Subcutaneous adipose tissue (tissue), 4 donors: ENCODE measurements around the gene AMPH. TPM values are rescaled to one million over a fixed set of nuclear protein-coding genes. Genes with fewer than 3 reads are reported as not detected.

Experiments used
- total RNA-seq, 4 donors: library from RNA; depleted of rRNA; stranded (reverse); fragments of >200 nt; gene quantifications; one replicate each; pipeline ENCODE4 v1.1.0, GENCODE V29; 2016
- TF ChIP-seq, protein P1 (sequence below): fragments of 450-650 bp; IDR thresholded peaks from one replicate; pipeline ENCODE4 v1.5.1; 2016; ENCODE audit warnings: low read depth, mild to moderate bottlenecking, control low read depth, antibody characterized with exemption, moderate library complexity

Gene AMPH
- total RNA-seq, 4 donors from 2014 or later, result 6.8 to 102 (median 30.2) TPM

DNA sequence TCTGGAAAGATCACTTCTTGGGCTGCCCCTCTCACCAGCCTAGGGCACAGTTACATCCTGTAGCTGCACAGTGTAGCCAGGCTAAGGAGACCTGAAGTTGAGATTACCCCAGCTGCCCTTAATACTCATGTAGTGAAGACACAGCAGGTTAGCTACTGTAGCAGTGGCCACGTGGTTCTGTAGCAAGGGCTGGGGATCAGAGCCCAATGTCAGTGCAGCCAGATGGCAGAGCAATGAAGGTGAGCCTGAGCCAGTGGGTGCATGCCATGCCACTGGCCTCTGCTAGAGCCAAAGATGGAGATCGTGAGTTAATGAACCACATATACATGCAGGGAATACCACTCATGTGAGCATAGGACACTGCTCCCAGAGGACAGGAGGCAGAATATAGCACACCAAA, 15.5 kb downstream of the AMPH start:
- TF ChIP-seq, protein P1, sequence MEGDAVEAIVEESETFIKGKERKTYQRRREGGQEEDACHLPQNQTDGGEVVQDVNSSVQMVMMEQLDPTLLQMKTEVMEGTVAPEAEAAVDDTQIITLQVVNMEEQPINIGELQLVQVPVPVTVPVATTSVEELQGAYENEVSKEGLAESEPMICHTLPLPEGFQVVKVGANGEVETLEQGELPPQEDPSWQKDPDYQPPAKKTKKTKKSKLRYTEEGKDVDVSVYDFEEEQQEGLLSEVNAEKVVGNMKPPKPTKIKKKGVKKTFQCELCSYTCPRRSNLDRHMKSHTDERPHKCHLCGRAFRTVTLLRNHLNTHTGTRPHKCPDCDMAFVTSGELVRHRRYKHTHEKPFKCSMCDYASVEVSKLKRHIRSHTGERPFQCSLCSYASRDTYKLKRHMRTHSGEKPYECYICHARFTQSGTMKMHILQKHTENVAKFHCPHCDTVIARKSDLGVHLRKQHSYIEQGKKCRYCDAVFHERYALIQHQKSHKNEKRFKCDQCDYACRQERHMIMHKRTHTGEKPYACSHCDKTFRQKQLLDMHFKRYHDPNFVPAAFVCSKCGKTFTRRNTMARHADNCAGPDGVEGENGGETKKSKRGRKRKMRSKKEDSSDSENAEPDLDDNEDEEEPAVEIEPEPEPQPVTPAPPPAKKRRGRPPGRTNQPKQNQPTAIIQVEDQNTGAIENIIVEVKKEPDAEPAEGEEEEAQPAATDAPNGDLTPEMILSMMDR, result no peak

DNA sequence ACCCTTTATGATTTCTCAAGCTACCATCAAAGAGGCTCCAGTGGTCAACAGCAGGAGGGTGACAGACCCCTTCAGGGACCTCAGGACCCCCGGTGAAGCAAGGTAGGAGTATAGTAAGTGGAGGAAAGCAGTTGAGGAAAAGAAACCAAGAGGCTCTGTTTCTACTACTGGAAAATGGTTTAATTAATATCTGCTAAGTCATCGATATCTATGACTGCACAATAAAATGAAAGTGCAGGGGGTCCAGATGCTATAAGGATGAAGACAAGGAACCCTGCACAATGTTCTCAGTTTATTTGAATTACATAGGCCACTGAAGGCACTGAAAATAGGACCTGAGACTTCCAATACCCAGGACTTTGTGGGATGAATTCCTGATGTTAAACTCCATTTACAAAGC, 23.7 kb downstream of the AMPH start:
- TF ChIP-seq, protein P1, result no peak

DNA sequence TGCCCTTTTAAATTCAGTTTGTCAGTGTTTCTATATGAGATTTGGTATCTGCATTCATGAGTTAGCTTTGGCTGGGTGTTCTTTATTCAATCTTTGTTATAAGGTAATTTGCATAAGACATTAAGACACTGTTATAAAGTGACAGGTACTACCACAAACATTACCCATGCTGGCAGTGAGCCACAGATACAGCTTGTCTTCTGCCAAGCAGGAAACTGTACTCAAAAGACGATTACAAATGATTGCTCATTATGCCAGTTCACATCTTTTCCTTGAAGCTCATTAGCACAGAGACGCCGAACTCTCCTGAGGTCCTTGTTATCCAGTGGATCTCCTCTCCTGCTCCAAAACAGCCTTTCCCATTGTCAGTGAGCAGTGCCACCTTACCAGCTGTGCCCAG, 30.4 kb downstream of the AMPH start:
- TF ChIP-seq, protein P1, result no peak

DNA sequence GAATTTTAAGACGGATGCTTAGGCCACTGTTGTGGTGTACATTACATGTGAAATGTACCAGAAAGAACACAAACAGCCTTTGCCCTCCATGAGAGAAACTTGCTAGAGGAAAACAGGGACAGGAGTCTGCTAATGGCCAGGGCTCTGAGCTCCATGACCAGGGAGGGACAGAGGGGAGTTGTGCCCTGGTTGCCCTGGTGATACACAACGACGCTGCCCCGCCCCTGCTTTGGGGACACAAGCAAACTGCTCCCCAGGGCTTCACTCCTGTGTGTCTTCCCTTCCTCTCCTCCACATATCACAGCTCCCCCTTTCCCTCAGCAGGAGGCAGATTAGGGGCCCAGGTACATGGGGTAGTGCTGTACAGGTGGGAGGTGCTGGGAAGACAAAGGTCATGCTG, 36.2 kb downstream of the AMPH start:
- TF ChIP-seq, protein P1, result no peak

DNA sequence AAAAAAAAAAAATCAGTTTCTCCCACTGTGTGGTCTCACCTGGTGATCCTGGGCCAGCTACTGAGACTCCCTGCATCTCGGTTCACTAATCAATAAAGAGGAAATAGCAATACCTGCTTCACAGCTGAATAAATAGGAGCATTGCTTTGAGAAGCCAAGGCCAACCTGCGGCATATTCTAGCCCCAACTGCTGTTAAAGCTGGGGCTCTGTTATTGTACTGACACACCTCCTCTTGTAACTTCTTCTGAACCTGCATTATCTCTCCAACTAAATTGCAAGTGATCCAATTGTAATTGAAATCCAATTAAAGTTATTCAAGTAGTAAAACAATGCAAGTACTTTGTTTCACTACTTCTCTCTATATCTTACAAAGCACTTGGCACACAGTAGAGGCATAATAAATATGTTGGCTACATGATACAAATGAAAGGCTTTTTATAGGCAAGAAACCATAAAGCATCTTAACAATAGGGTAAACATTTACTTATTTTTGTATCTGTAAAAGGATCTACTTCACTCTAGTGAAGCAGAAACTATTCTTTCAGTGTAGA, 38.4 kb downstream of the AMPH start:
- TF ChIP-seq, protein P1, result no peak

DNA sequence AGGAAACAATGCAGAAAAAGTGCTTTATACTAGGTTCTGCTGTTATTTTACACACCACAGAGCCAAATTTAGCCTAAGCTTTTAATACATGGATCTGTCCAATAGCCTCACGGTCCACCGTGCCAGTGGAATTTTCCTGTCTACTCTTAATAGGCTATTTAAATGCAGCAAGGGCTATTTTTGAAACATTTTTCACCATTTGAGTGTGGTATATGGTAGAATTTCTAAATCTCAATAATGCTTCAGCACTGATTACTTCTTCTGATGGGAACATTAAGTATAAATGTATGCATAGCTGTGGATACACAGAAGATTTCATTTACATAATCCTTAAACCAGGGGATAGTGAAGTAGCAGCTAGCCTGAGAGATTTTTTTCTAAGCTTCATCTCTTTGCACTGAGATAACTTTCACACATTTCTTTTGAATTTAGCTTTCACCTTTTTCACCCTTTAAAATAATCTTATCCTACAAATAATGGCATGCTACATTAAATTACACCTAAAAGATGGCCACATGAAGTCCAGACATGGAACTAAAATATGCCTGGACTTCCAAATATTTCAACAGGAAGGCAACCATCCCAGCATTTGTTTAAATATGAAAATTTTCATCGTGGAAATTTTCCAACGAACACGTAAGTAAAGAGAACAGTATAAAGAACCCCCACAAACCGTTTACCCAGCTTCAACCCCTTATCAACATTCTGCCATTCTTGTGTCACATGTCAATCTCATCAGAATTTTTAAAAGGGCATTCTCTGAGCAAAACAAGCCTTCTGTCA, 45.4 kb downstream of the AMPH start:
- TF ChIP-seq, protein P1, result no peak

DNA sequence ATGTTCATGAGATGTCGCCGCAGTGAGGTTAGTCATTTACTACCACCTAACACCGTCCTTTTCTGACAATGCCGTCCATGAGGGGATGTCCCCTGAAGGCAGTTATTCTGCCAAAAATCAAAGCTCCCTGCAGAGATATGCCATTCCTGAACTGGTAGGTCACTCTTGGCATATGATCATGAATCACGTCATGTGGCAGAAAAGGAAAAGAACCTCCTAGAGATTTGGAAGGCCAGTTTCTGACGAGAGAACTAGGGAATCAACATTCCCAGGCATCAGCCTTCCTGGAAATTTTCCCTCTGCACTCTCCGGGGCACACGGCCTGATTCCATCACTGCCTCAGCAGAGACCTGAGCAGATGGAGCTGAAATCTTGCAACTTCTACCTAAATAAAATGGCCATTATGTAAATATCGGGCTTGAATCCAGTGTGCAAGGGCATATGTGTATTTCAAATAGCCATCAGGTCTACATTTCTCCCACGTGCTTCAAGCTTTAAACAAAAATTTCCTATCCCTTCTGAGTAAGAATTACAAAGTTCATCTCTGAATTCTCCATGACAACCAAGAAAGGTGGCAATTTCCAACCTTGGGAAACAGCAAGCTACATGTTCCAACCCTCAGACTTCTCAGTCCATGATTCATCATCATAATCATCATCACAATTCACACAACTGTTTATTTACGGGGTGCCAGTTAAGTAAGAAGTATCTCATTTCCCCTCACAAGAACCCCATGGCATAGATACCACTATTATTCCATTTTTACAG, 46.5 kb downstream of the AMPH start:
- TF ChIP-seq, protein P1, result no peak
